A673 (cell line): ENCODE data around the gene ATRN. TPM values are rescaled to one million over a fixed set of nuclear protein-coding genes. Genes with fewer than 3 reads are reported as not detected.

ENCODE experiments used
- BruUV-seq: library from RNA; stranded (reverse); fragments of 400-500 nt; replicated peaks from 2 replicates; lab custom pipeline; 2021; lab: Mats Ljungman, UMichigan
- CTCF ChIA-PET: fragments of 300-600 bp; sonication (Branson Sonifier 250); formaldehyde crosslinking; loops from one replicate; lab custom pipeline; 2022; ENCODE audit warnings: antibody characterized with exemption; lab: Charles Lee
- POLR2A ChIA-PET: fragments of 300-600 bp; sonication (Branson Sonifier 250); formaldehyde crosslinking; loops from one replicate; lab custom pipeline; 2022; ENCODE audit warnings: antibody characterized with exemption; ENCODE audit not compliant: low non-redundant PET; lab: Charles Lee
- DNase-seq: peaks from one replicate; pipeline ENCODE4 v3.0.0-alpha.2; 2015; ENCODE audit warnings: low spot score
- H3K27ac ChIP-seq: fragments of 200-600 bp; sonication (generic); 2 replicates; pipeline ENCODE4 v1.5.1; 2016; ENCODE audit warnings: mixed run types, low read depth, mild to moderate bottlenecking, mixed read lengths, antibody characterized with exemption, low read length; ENCODE audit not compliant: poor library complexity, severe bottlenecking
- H3K27me3 ChIP-seq: fragments of 200-600 bp; sonication (generic); replicated peaks from 2 replicates; pipeline ENCODE4 v1.6.1; 2017; ENCODE audit warnings: mixed run types, low read depth, mild to moderate bottlenecking, mixed read lengths, antibody characterized with exemption, low read length; ENCODE audit not compliant: insufficient read depth, poor library complexity
- H3K36me3 ChIP-seq: fragments of 200-600 bp; sonication (generic); 2 replicates; pipeline ENCODE4 v1.6.1; 2016; ENCODE audit warnings: mixed run types, mild to moderate bottlenecking, mixed read lengths, antibody characterized with exemption, low read length; ENCODE audit not compliant: insufficient read depth, poor library complexity, severe bottlenecking
- H3K4me1 ChIP-seq: fragments of 200-600 bp; sonication (generic); 2 replicates; pipeline ENCODE4 v1.6.1; 2017; ENCODE audit warnings: mixed run types, mild to moderate bottlenecking, mixed read lengths, antibody characterized with exemption, low read length; ENCODE audit not compliant: insufficient read depth, poor library complexity, severe bottlenecking
- H3K4me3 ChIP-seq: fragments of 200-600 bp; sonication (generic); 2 replicates; pipeline ENCODE4 v1.5.1; 2016; ENCODE audit warnings: low read depth, mixed run types, mild to moderate bottlenecking, mixed read lengths, low read length; ENCODE audit not compliant: poor library complexity, severe bottlenecking
- H3K9me3 ChIP-seq: fragments of 200-600 bp; sonication (generic); 2 replicates; pipeline ENCODE4 v1.6.1; 2016; ENCODE audit warnings: mixed run types, low read depth, mild to moderate bottlenecking, mixed read lengths, antibody characterized with exemption, low read length; ENCODE audit not compliant: poor library complexity, severe bottlenecking
- EZH2 ChIP-seq: fragments of 200-600 bp; sonication (generic); IDR thresholded peaks from 2 replicates; pipeline ENCODE4 v1.6.1; 2017; ENCODE audit warnings: borderline replicate concordance, low read depth, mild to moderate bottlenecking, mixed read lengths, antibody characterized with exemption, low read length; ENCODE audit not compliant: poor library complexity, severe bottlenecking
- intact Hi-C: fragments of 100-400 bp; cut with micrococcal nuclease; formaldehyde crosslinking; loops from one replicate; pipeline ENCODE4 v1.10.0; 2022; ENCODE audit not compliant: unreplicated experiment
- total RNA-seq: library from RNA; stranded (reverse); gene quantifications from 2 replicates; pipeline ENCODE4 v1.2.3, GENCODE V29; 2021
- TF ChIP-seq, protein P1 (sequence below): fragments of 300-800, 200-600 bp; sonication (generic); conservative IDR thresholded peaks from 2 replicates; pipeline ENCODE4 v1.5.1; 2017; ENCODE audit warnings: low read depth, mild to moderate bottlenecking, antibody characterized with exemption, low read length, moderate library complexity, mixed read lengths

The ATRN gene
- total RNA-seq, 1 experiment from 2014 or later: 27.1 TPM

DNA sequence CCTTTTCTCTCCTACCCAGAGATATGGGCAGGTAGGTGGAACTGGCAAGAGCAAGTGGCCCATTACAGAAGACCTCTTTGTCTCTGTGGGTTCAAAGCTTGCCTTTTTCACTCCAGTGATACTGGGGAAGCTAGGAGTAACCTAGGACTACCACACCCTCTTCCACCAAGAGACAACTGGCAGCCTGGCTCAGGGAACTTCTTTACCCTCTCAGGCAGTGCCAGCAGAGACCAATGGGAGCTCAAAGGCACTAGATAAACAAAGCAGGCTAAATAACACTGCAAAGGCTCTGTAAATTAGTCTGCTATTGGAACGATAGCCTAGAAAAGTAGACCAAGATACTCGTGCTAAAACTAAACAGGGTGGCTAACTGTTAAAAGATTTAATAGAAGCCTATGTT lies 32.1 kb downstream of the ATRN start:
- no peak for DNase-seq
- no TSS peak for BruUV-seq
- CTCF ChIA-PET: no interaction called here
- Histone ChIP-seq H3K27ac (no peak overlapping the region), H3K9me3 (no peaks in the 10 kb centered on the region), H3K4me1 (peaks cover 9% of the 10 kb centered on the region), H3K4me3 (no peak overlapping the region), H3K27me3 (no peaks in the 10 kb centered on the region), H3K36me3 (no peaks in the 10 kb centered on the region)
- POLR2A ChIA-PET: no interaction called here
- no peak for TF ChIP-seq EZH2
- TF ChIP-seq, protein P1, sequence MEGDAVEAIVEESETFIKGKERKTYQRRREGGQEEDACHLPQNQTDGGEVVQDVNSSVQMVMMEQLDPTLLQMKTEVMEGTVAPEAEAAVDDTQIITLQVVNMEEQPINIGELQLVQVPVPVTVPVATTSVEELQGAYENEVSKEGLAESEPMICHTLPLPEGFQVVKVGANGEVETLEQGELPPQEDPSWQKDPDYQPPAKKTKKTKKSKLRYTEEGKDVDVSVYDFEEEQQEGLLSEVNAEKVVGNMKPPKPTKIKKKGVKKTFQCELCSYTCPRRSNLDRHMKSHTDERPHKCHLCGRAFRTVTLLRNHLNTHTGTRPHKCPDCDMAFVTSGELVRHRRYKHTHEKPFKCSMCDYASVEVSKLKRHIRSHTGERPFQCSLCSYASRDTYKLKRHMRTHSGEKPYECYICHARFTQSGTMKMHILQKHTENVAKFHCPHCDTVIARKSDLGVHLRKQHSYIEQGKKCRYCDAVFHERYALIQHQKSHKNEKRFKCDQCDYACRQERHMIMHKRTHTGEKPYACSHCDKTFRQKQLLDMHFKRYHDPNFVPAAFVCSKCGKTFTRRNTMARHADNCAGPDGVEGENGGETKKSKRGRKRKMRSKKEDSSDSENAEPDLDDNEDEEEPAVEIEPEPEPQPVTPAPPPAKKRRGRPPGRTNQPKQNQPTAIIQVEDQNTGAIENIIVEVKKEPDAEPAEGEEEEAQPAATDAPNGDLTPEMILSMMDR: no peak
- intact Hi-C loops: no loop called here

DNA sequence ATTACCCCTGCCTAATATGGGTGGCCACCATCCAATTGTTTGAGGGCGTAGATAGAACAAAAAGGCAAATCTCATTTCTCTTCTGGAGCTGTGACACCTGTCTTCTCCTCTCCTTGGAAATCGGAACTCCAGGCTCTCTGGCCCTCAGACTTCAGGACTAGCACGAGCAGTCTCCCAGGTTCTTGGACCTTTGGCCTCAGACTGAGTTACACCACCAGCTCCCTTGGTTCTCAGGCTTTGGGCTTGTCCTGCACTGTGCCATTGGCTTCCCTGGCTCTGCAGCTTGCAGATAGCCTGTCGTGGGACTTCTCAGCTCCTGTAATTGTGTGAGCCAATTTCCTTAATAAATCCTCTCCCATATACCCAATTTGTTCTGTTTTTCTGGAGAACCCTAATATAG lies 34.3 kb downstream of the ATRN start:
- CTCF ChIA-PET: no interaction called here

DNA sequence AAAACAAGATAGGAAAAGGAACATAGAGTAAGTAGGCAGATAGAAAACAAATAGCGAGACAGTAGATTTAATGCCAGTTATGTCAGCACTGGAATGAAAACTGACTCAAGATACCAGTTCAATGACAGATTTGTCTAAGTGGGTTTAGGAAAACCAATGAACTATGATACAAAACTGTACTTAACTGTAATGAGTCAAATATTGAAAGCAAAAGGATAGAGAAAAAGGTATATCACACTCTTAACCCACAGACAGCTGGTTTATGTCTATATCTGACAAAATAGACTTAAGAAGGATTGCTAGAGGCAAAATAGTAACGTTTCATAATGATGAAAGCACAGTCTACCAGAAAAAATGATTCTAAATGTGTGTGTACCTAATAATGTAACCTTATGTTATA lies 38.2 kb downstream of the ATRN start:
- POLR2A ChIA-PET: no interaction called here
- H3K36me3 ChIP-seq: no peaks in the 10 kb centered on the region
- H3K9me3 ChIP-seq: no peaks in the 10 kb centered on the region
- intact Hi-C loops: no loop called here
- BruUV-seq: no TSS peak
- CTCF ChIA-PET: no interaction called here
- DNase-seq: no peak
- TF ChIP-seq EZH2: no peak
- TF ChIP-seq, protein P1: no peak
- H3K27ac ChIP-seq: no peak overlapping the region
- peaks cover 9% of the 10 kb centered on the region for H3K4me1 ChIP-seq
- H3K27me3 ChIP-seq: no peaks in the 10 kb centered on the region
- no peak overlapping the region for H3K4me3 ChIP-seq

More for the DNA sequence above, 34.3 kb downstream of the ATRN start:
- POLR2A ChIA-PET: no interaction called here
- H3K9me3 ChIP-seq: no peaks in the 10 kb centered on the region
- H3K27ac ChIP-seq: no peak overlapping the region
- BruUV-seq: no TSS peak
- H3K4me1 ChIP-seq: peaks cover 9% of the 10 kb centered on the region
- no peak overlapping the region for H3K4me3 ChIP-seq
- TF ChIP-seq, protein P1: no peak
- no peak for TF ChIP-seq EZH2
- DNase-seq: no peak
- H3K27me3 ChIP-seq: no peaks in the 10 kb centered on the region
- intact Hi-C loops: no loop called here
- no peaks in the 10 kb centered on the region for H3K36me3 ChIP-seq
